Psoas muscle (tissue), 8 donors: ENCODE data around the gene ZNF311. TPM values are rescaled to one million over a fixed set of nuclear protein-coding genes. Genes with fewer than 3 reads are reported as not detected.

Experiments used
- ATAC-seq, 4 donors: fragments of 200-7000 bp; cut with Tn5 transposase; one replicate each; pipeline ENCODE4 v1.9.1; 2020; ENCODE audit warnings: moderate library complexity in 3 of 4, mild to moderate bottlenecking in 2 of 4
- DNase-seq, 2 donors: peaks; one replicate each; pipeline ENCODE4 v3.0.0-alpha.2; 2020
- H3K27ac ChIP-seq: fragments of 200-600 bp; one replicate; pipeline ENCODE4 v1.8.0; 2022
- H3K27me3 ChIP-seq, 3 donors: fragments of 200-600 bp in 1 of 3; one replicate each; pipeline versions ENCODE4 v1.6.1 to v1.8.0; 2013 to 2022; ENCODE audit warnings: low read length in 2 of 3, mild to moderate bottlenecking in 2 of 3, moderate library complexity in 1 of 3; ENCODE audit not compliant: insufficient read depth in 3 of 3
- H3K36me3 ChIP-seq, 2 donors: fragments of 200-600 bp in 1 of 2; one replicate each; pipeline versions ENCODE4 v1.6.1 to v1.8.0; 2013 to 2022; ENCODE audit warnings: low read depth in 1 of 2, mild to moderate bottlenecking in 1 of 2, moderate library complexity in 1 of 2; ENCODE audit not compliant: insufficient read depth in 1 of 2
- H3K4me1 ChIP-seq: fragments of 200-600 bp; one replicate; pipeline ENCODE4 v1.8.0; 2022
- H3K4me3 ChIP-seq: fragments of 200-600 bp; one replicate; pipeline ENCODE4 v1.8.0; 2022; ENCODE audit warnings: mild to moderate bottlenecking
- H3K9me3 ChIP-seq: fragments of 200-600 bp; one replicate; pipeline ENCODE4 v1.8.0; 2022
- CTCF ChIP-seq: fragments of 200-600 bp; IDR thresholded peaks from one replicate; pipeline ENCODE4 v1.8.0; 2022; ENCODE audit warnings: antibody characterized with exemption
- WGBS, 3 donors: extraction: QIAGEN DNeasy Blood & Tissue Kit; methylation state at CpG; one replicate each; pipeline versions ENCODE4 v1.1.6 to v1.1.7; 2013; 5-methylcytosine and 5-hydroxymethylcytosine counted together
- intact Hi-C, 2 donors: fragments of 100-400 bp; cut with DNase I; formaldehyde crosslinking; loops; one replicate each; pipeline versions ENCODE4 v1.11.0 to v1.14.2; 2022
- polyA plus RNA-seq, 3 donors: library from polyadenylated mRNA; stranded (reverse); fragments of 200-250 nt; gene quantifications; one replicate each; pipeline ENCODE4 v1.2.3, GENCODE V29; 2013
- total RNA-seq, 4 donors: library from RNA; stranded (reverse); fragmentation: NEBNext Ultra II Directional in 2 of 4; extraction: Animal tissue kit (Norgen Biotek cat#: 25700) in 2 of 4; gene quantifications; one replicate each; pipeline versions ENCODE4 v1.2.1 to v1.2.4, GENCODE V29; 2021 to 2023
- donor health status: healthy with polysubstance abuse.
- donor health status: DM: no; HTN: no; CAD: no; lungs with moderate emphysema.
- donor health status: Bipolar disorder and iron deficiency.
- donor health status: healthy.
- donor health status: DM: yes; HTN: yes; CAD: no.
- donor health status: DM: no; HTN: no; CAD: no.
- donor health status: DM: no; HTN: no; CAD: no.
- donor health status: DM: yes; HTN: yes; CAD: no.

Gene ZNF311
- total and polyA plus RNA-seq, 7 donors: 0.09 to 0.36 (median 0.13) TPM; not detected in 2

DNA sequence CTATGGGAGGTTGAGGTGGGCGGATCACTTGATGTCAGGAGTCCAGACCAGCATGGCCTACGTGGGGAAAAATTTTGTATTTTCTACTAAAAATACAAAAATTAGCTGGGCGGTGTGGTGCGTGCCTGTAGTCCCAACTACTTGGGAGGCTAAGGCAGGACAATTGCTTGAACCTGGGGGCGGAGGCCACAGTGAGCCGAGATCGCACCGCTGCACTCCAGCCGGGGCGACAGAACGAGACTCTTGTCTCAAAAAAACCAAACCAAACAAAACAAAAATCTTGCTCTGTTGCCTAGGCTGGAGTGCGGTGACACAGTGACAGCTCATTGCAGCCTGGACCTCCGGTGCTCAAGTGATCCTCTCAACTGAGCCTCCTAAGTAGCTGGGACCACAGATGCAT lies 23.7 kb upstream of the ZNF311 start:
- Histone ChIP-seq H3K27me3 (peaks cover 0 to 8% (median 0%) of the 10 kb centered on the region in 3 donors), H3K27ac (no peak overlapping the region), H3K4me3 (no peak overlapping the region), H3K9me3 (no peaks in the 10 kb centered on the region), H3K36me3 (no peaks in the 10 kb centered on the region), H3K4me1 (no peaks in the 10 kb centered on the region)
- intact Hi-C loops: no loop called here
- ATAC-seq (no peak), DNase-seq (no peak)
- TF ChIP-seq CTCF: no peak
- WGBS, 3 donors: 84 to 89% (median 88%) methylated on average over 13 of the region's 13 CpGs

- intact Hi-C loops: no loop called here
These were observed 20.9 kb upstream of the ZNF311 start for GRCh38 chr6:29025927-29026585.

GRCh38 chr6:29021434-29021833 lies 16.3 kb upstream of the ZNF311 start:
- TF ChIP-seq CTCF: no peak
- no peak for ATAC-seq
- Histone ChIP-seq H3K27me3 (peaks cover 3 to 5% (median 4%) of the 10 kb centered on the region in 3 donors), H3K27ac (no peak overlapping the region), H3K4me3 (no peak overlapping the region), H3K36me3 (no peaks in the 10 kb centered on the region), H3K4me1 (no peaks in the 10 kb centered on the region), H3K9me3 (no peaks in the 10 kb centered on the region)
- DNase-seq: no peak
- 63 to 76% (median 75%) methylated on average over 2 of the region's 2 CpGs for WGBS, 3 donors
- intact Hi-C loops: loop anchor here in 1 of 2 donors (5.0 kb wide), 1 partner anchor 566 kb away; the partner anchor contains the start of gene OR2H2

More at GRCh38 chr6:29025927-29026585, 20.9 kb upstream of the ZNF311 start:
- no peak for TF ChIP-seq CTCF
- H3K9me3 ChIP-seq: no peaks in the 10 kb centered on the region
- H3K27ac ChIP-seq: no peak overlapping the region
- H3K27me3 ChIP-seq: peaks cover 0 to 8% (median 0%) of the 10 kb centered on the region in 3 donors
- 40 to 45% (median 41%) methylated on average over 2 of the region's 2 CpGs for WGBS, 3 donors
- H3K4me1 ChIP-seq: no peaks in the 10 kb centered on the region
- H3K4me3 ChIP-seq: no peak overlapping the region
- ATAC-seq: no peak
- DNase-seq: no peak
- no peaks in the 10 kb centered on the region for H3K36me3 ChIP-seq

DNA sequence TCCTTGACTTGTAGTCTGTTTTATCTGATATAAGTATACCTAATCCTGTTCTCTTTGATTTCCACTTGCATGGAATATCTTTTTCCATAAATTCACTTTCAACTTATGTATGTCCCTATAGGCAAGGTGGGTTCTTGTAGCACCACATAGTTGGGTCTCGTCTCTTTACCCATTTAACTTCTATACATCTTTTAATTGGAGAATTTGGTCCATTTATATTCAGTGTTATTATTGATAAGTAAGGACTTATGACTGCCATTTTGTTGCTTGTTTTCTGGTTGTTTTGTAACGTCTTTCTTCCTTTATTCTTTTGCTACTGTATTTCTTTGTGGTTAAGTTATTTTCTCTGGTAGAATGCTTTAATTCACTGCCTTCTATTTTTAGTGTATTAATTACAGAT lies 14.5 kb upstream of the ZNF311 start:
- Histone ChIP-seq H3K27me3 (peaks cover 5 to 21% (median 13%) of the 10 kb centered on the region in 3 donors), H3K4me1 (no peaks in the 10 kb centered on the region), H3K9me3 (no peaks in the 10 kb centered on the region), H3K4me3 (no peak overlapping the region), H3K36me3 (no peaks in the 10 kb centered on the region), H3K27ac (no peak overlapping the region)
- no peak for DNase-seq
- TF ChIP-seq CTCF: no peak
- WGBS, 3 donors: 59 to 63% (median 59%) methylated on average over 2 of the region's 2 CpGs
- intact Hi-C loops: loop anchor here in 1 of 2 donors (5.0 kb wide), 2 partner anchors 37 to 568 kb away; partner anchors contain the start of gene OR2H2
- ATAC-seq: no peak
